Muscle layer of colon (tissue), 2 donors: ENCODE measurements around the gene ITIH5.

Experiments used
- H3K27ac ChIP-seq: one replicate; pipeline ENCODE4 v1.7.0; 2013; ENCODE audit warnings: low read depth, mild to moderate bottlenecking, low read length, moderate library complexity
- H3K27me3 ChIP-seq, 2 donors: one replicate each; pipeline ENCODE4 v1.7.0; 2013; ENCODE audit warnings: low read length in 2 of 2, mild to moderate bottlenecking in 2 of 2; ENCODE audit not compliant: insufficient read depth in 2 of 2, control insufficient read depth in 1 of 2
- H3K36me3 ChIP-seq: one replicate; pipeline ENCODE4 v1.7.0; 2013; ENCODE audit warnings: mild to moderate bottlenecking, low read length; ENCODE audit not compliant: insufficient read depth
- H3K4me1 ChIP-seq: one replicate; pipeline ENCODE4 v1.7.0; 2013; ENCODE audit warnings: mild to moderate bottlenecking, low read length; ENCODE audit not compliant: insufficient read depth
- H3K4me3 ChIP-seq, 2 donors: one replicate each; pipeline ENCODE4 v1.7.0; 2013; ENCODE audit warnings: low read length in 2 of 2, low read depth in 1 of 2, mild to moderate bottlenecking in 1 of 2, moderate library complexity in 1 of 2
- H3K9ac ChIP-seq: one replicate; pipeline ENCODE4 v1.7.0; 2013; ENCODE audit warnings: low read length
- H3K9me3 ChIP-seq: one replicate; pipeline ENCODE4 v1.7.0; 2013; ENCODE audit warnings: mild to moderate bottlenecking, low read length
- donor health status: abdominal sarcoma.
- donor health status: Adenocarcinoma of cecum.

Gene ITIH5

GRCh38 chr10:7576340-7576739, 90.4 kb downstream of the ITIH5 start:
- peaks cover 48% of the 10 kb centered on the region for H3K36me3 ChIP-seq
- no peak overlapping the region for H3K4me3 ChIP-seq
- H3K9ac ChIP-seq = no peak overlapping the region
- H3K27ac ChIP-seq = no peak overlapping the region
- no peaks in the 10 kb centered on the region for H3K27me3 ChIP-seq
- no peaks in the 10 kb centered on the region for H3K9me3 ChIP-seq
- peaks cover 14% of the 10 kb centered on the region for H3K4me1 ChIP-seq

DNA sequence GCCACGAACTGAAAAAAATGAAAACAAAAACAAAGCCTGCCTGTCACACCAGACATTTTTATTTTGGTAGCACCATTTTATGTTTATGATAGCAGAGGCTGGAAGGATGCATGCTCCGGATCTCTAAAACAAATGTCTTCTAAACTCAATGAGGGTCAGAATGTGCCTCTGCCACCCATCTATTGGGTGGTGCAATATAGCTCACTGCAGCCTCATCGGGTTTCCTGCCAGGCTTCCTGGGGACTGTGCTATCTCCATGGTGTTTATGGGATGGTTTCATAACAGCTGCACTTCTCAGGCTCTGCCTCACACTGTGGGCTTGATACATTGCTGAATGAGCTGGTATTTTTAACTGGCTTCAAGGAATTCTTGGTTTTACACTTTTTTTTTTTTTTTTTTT, 94.4 kb downstream of the ITIH5 start:
- Histone ChIP-seq H3K27me3 (no peaks in the 10 kb centered on the region), H3K36me3 (peaks cover 62% of the 10 kb centered on the region), H3K27ac (peak overlapping the region; percentile 63), H3K4me1 (peaks cover 14% of the 10 kb centered on the region), H3K9me3 (no peaks in the 10 kb centered on the region), H3K4me3 (no peak overlapping the region), H3K9ac (no peak overlapping the region)

DNA sequence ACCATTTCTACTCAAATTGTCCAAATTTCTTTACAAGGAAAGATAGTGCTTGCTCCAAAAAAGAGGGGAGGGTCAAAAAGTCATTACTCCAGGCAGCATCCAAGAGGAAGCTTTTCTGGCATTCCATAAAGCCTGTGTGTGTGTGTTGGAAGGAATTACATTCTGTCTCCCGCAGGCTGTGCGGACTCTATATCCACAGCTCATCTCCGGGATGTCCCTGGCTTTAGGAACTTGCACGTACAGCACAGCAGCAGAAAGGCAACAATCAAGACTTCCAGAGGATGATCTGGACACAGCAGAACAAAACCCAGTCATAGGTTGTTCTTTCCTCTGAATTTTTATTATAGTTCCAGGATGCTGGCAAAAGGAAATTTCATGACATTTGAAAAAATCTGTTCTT, 94.8 kb downstream of the ITIH5 start:
- H3K9me3 ChIP-seq = no peaks in the 10 kb centered on the region
- H3K36me3 ChIP-seq = peaks cover 59% of the 10 kb centered on the region
- peak overlapping the region; percentile 63 for H3K27ac ChIP-seq
- H3K4me3 ChIP-seq = no peak overlapping the region
- no peaks in the 10 kb centered on the region for H3K27me3 ChIP-seq
- H3K4me1 ChIP-seq = peaks cover 14% of the 10 kb centered on the region
- H3K9ac ChIP-seq = no peak overlapping the region

GRCh38 chr10:7567911-7568620, 98.7 kb downstream of the ITIH5 start:
- Histone ChIP-seq H3K4me3 (no peak overlapping the region), H3K36me3 (peaks cover 35% of the 10 kb centered on the region)

GRCh38 chr10:7566891-7567290, 99.9 kb downstream of the ITIH5 start:
- no peak overlapping the region for H3K4me3 ChIP-seq
- H3K4me1 ChIP-seq = peaks cover 20% of the 10 kb centered on the region
- no peaks in the 10 kb centered on the region for H3K27me3 ChIP-seq
- peaks cover 40% of the 10 kb centered on the region for H3K36me3 ChIP-seq
- no peaks in the 10 kb centered on the region for H3K9me3 ChIP-seq
- no peak overlapping the region for H3K9ac ChIP-seq
- no peak overlapping the region for H3K27ac ChIP-seq

More at GRCh38 chr10:7567911-7568620, 98.7 kb downstream of the ITIH5 start:
- peaks cover 20% of the 10 kb centered on the region for H3K4me1 ChIP-seq
- H3K27me3 ChIP-seq = no peaks in the 10 kb centered on the region
- no peaks in the 10 kb centered on the region for H3K9me3 ChIP-seq
- H3K9ac ChIP-seq = no peak overlapping the region
- no peak overlapping the region for H3K27ac ChIP-seq

GRCh38 chr10:7565871-7566270, 100.9 kb downstream of the ITIH5 start:
- Histone ChIP-seq H3K4me3 (no peak overlapping the region), H3K4me1 (peaks cover 27% of the 10 kb centered on the region), H3K9me3 (no peaks in the 10 kb centered on the region), H3K36me3 (peaks cover 38% of the 10 kb centered on the region), H3K9ac (no peak overlapping the region), H3K27ac (no peak overlapping the region), H3K27me3 (no peaks in the 10 kb centered on the region)

GRCh38 chr10:7563770-7564169, 103.0 kb downstream of the ITIH5 start:
- Histone ChIP-seq H3K27me3 (no peaks in the 10 kb centered on the region), H3K4me1 (peaks cover 35% of the 10 kb centered on the region), H3K9ac (no peak overlapping the region), H3K4me3 (no peak overlapping the region), H3K36me3 (peaks cover 20% of the 10 kb centered on the region), H3K9me3 (no peaks in the 10 kb centered on the region), H3K27ac (peak overlapping the region; percentile 71)

DNA sequence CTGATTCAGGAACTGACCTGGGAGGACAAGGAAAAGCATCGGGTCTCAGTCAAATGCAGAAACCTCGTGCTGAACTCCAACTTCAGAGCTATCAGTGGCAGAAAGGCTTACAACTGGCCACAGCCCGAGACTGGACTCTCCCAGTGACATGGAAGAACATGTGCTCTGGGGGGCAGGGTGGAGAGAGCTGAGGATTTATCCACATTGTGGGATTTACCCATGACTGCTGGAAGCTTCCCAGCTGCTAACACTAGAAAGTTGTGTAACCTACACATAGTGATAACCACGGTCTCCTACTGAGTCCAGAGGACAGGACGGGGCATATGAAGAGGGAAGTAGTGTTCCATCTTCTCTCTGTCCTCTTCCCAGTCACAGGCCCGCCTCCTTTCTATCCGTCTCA, 103.4 kb downstream of the ITIH5 start:
- peaks cover 17% of the 10 kb centered on the region for H3K36me3 ChIP-seq
- no peaks in the 10 kb centered on the region for H3K9me3 ChIP-seq
- peak overlapping the region; percentile 71 for H3K27ac ChIP-seq
- no peak overlapping the region for H3K4me3 ChIP-seq
- no peak overlapping the region for H3K9ac ChIP-seq
- no peaks in the 10 kb centered on the region for H3K27me3 ChIP-seq
- peaks cover 35% of the 10 kb centered on the region for H3K4me1 ChIP-seq

GRCh38 chr10:7561985-7562384, 104.8 kb downstream of the ITIH5 start:
- no peaks in the 10 kb centered on the region for H3K9me3 ChIP-seq
- peaks cover 35% of the 10 kb centered on the region for H3K4me1 ChIP-seq
- no peak overlapping the region for H3K9ac ChIP-seq
- H3K36me3 ChIP-seq = peaks cover 8% of the 10 kb centered on the region
- peak overlapping the region; percentile 87 for H3K27ac ChIP-seq
- H3K4me3 ChIP-seq = no peak overlapping the region
- no peaks in the 10 kb centered on the region for H3K27me3 ChIP-seq

DNA sequence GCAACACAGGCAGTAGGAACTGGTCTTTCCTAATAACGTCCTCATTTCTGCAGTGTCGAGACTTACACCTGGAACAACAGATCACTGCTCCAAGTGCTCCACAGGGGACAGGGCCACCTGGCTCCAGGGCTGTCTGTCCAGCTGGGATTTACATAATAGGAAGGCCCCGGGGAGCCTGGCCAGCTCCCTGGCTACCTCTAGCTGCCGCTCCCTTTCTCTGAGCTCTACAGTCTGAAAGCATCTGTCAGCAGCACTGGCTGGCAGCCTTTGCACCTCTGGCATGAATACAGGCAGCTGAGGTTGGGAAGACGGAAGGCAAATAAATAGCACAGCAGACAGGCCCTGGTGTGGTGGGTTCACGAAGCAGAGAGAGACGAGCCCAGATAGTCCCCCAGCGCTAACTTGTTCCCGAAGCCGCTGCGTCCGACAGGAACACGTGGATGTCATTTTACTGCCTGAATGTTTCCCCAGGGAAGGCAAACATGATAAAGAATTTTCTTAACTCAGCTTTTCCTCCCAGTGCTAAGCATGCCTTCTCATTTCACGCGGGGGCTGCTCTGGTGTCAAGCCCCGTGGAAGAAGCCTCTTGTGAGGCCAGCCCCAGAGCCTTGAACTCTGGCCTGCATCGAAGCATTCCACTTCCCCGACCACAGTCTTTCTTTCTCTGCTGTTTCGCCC, 105.4 kb downstream of the ITIH5 start:
- Histone ChIP-seq H3K4me1 (peaks cover 35% of the 10 kb centered on the region), H3K9ac (peak overlapping the region; percentile 23), H3K27ac (peak overlapping the region; percentile 87), H3K27me3 (no peaks in the 10 kb centered on the region), H3K36me3 (peaks cover 8% of the 10 kb centered on the region), H3K9me3 (no peaks in the 10 kb centered on the region), H3K4me3 (no peak overlapping the region)

- Histone ChIP-seq H3K27ac (peak overlapping the region; percentile 39), H3K27me3 (no peaks in the 10 kb centered on the region), H3K4me3 (no peak overlapping the region), H3K9me3 (no peaks in the 10 kb centered on the region), H3K36me3 (peaks cover 5% of the 10 kb centered on the region), H3K4me1 (peaks cover 37% of the 10 kb centered on the region), H3K9ac (no peak overlapping the region)
Measured at GRCh38 chr10:7560519-7560918, 106.2 kb downstream of the ITIH5 start.

DNA sequence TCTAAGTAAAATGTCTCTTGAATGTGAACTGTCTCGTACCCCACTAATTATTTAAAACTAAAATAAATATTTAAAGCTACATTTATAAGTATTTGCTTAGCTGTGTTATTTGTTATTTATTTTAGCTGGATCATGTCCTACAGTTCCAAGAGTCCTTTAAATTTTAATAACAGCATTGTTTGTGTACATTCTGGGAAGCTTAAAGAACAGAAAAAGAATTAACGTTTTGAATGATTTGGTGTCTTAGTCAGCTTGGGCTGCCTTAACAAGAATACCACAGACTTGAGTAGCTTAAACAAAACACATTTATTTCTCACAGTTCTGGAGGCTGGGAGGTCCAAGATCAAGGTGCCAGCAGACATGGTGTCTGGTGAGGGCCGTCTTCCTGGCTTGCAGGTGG, 107.4 kb downstream of the ITIH5 start:
- H3K27ac ChIP-seq = no peak overlapping the region
- H3K9ac ChIP-seq = no peak overlapping the region
- peaks cover 5% of the 10 kb centered on the region for H3K36me3 ChIP-seq
- peaks cover 44% of the 10 kb centered on the region for H3K4me1 ChIP-seq
- no peaks in the 10 kb centered on the region for H3K27me3 ChIP-seq
- H3K4me3 ChIP-seq = no peak overlapping the region
- no peaks in the 10 kb centered on the region for H3K9me3 ChIP-seq
